Measurements from ENCODE around the gene DCANP1. TPM values are rescaled to one million over a fixed set of nuclear protein-coding genes. Genes with fewer than 3 reads are reported as not detected.

DCANP1 gene
- total and polyA plus RNA-seq, 4 donors = 0.05 TPM; not detected in 3

- WGBS = 93% methylated on average over 4 of the region's 4 CpGs
- no peak for TF ChIP-seq RAD21 (IDR thresholded peaks at IDR 0.05)
- no peak for TF ChIP-seq REST (IDR thresholded peaks at IDR 0.05)
- TF ChIP-seq YY1 (IDR thresholded peaks at IDR 0.05) = no peak
- no peak for TF ChIP-seq EGR1 (IDR thresholded peaks at IDR 0.05; ENCODE audit: low read depth in 2 of 2)
- no peak for TF ChIP-seq NR2F2 (IDR thresholded peaks at IDR 0.05)
- no peak for TF ChIP-seq RXRA (IDR thresholded peaks at IDR 0.05)
- TF ChIP-seq SP1 (IDR thresholded peaks at IDR 0.05) = no peak
- TF ChIP-seq MAX (IDR thresholded peaks at IDR 0.05) = no peak
- no peak for TF ChIP-seq JUND (IDR thresholded peaks at IDR 0.05)
- TF ChIP-seq ZBTB33 (IDR thresholded peaks at IDR 0.05) = no peak
- TF ChIP-seq FOXA2 (IDR thresholded peaks at IDR 0.05) = no peak
- TF ChIP-seq HNF4G (IDR thresholded peaks at IDR 0.05) = no peak
- no peak for TF ChIP-seq ATF3 (IDR thresholded peaks at IDR 0.05)
- TF ChIP-seq HNF4A (conservative IDR thresholded peaks at IDR 0.05) = no peak
- no peak for TF ChIP-seq GABPA (IDR thresholded peaks at IDR 0.05 in 1 of 2, conservative IDR thresholded peaks at IDR 0.05 in 1 of 2)
- no peak for TF ChIP-seq FOXA1 (IDR thresholded peaks at IDR 0.05)
- no peak for TF ChIP-seq TAF1 (conservative IDR thresholded peaks at IDR 0.05)
- no peak for TF ChIP-seq CTCF (IDR thresholded peaks at IDR 0.05; ENCODE audit: low read depth, low read length, missing input control)
- H3K36me3 ChIP-seq (ENCODE audit: control insufficient read depth in 4 of 4, insufficient read depth in 3 of 4, low read depth in 1 of 4, low read length in 3 of 4) = no peaks in the 10 kb centered on the region
- no peaks in the 10 kb centered on the region for H3K9me3 ChIP-seq (ENCODE audit: control insufficient read depth in 4 of 4, low read length in 3 of 4)
- no peak overlapping the region for H3K9ac ChIP-seq (ENCODE audit: low read depth in 1 of 2, low read length in 2 of 2)
- no peak for DNase-seq (ENCODE audit: low spot score)
- no peak overlapping the region for H3K4me3 ChIP-seq (ENCODE audit: low read depth in 1 of 3, low read length in 3 of 3)
- H3K4me1 ChIP-seq (ENCODE audit: control insufficient read depth in 4 of 4, insufficient read depth in 4 of 4, low read length in 3 of 4) = peaks cover 0 to 2% (median 0%) of the 10 kb centered on the region in 4 donors
- no peak overlapping the region for H3K27ac ChIP-seq (ENCODE audit: low read depth in 1 of 2, low read length in 2 of 2)
- H3K27me3 ChIP-seq (ENCODE audit: control insufficient read depth in 4 of 4, insufficient read depth in 4 of 4, low read length in 3 of 4) = peaks cover 0 to 8% (median 0%) of the 10 kb centered on the region in 4 donors
Measured at GRCh38 chr5:135455876-135456237, 8.7 kb upstream of the DCANP1 start.
